ENCODE results near the gene TEAD1.

TEAD1 gene

DNA sequence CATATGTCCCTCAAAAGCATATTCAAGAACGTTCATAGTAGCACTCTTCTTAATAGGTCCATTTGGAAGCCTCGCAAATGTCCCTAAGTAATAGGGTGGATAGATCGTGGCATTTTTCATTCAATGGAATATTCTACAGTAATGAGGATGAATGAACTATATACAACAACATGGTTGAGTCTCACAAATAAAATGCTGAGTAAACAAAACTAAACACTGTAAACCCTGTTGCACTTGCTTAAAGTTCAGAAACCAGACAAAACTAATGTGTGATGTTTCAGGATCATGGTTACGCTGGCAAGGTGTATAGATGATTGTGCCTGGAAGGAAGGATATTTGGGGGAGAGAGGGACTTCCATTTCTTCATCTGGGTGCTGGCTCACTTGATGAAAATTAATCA lies 244.4 kb downstream of the TEAD1 start:
- FAIRE-seq: no peak

DNA sequence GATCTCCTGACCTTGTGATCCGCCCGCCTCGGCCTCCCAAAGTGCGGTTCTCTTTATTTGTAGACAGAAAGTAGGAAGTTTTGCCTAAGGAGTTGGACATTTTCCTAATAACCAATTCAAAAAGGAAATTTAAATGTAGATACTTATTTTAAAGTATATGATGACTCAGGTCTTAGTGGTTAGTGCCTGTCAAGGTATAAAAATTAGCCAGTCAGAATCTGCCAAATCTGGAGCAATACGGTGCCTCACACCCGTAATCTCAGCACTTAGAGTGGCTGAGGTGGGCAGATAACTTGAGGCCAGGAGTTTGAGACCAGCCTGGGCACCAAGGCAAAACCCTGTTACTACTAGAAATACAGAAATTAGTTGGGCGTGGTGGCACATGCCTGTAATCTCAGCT lies 248.2 kb downstream of the TEAD1 start:
- FAIRE-seq: no peak

DNA sequence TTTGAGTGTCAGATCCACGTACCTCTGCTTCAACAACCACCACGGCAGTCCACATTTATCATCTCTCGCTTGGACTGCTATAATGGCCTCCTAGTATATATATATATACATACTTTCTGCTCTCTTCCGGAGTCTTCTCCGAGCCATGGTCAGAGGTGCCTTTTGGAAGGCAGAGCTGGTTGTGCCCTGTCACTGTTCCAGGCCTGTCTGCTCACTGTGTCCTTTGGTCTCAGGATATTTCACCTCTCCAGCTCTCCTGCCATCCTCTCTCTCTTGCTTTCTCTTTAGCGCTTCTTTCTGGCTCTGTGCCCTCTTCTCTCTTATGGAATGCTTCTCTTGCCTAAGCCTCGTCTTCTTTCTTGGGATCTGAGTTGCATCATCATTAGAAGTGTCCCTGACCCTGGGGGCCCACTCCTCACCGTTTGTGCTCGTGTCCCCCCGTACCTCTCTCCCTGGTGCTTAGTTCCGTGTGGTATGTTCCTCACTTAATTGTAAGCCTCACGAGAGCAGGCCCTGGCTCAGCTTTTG lies 248.8 kb downstream of the TEAD1 start:
- FAIRE-seq: no peak

DNA sequence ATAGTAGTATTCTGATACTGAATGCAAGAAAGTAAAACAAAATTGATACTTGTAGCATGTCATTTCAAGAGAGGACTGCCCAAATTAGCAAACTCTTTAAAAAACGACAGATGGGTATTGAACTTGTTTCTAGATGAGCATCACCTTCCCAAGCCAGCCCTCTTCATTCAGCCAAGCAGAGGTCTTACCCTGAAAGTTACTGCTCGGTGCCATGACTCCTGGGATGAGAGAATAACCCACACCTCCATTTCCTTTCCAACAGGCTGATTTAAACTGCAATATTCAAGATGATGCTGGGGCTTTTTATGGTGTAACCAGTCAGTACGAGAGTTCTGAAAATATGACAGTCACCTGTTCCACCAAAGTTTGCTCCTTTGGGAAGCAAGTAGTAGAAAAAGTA lies 250.4 kb downstream of the TEAD1 start:
- FAIRE-seq: no peak

DNA sequence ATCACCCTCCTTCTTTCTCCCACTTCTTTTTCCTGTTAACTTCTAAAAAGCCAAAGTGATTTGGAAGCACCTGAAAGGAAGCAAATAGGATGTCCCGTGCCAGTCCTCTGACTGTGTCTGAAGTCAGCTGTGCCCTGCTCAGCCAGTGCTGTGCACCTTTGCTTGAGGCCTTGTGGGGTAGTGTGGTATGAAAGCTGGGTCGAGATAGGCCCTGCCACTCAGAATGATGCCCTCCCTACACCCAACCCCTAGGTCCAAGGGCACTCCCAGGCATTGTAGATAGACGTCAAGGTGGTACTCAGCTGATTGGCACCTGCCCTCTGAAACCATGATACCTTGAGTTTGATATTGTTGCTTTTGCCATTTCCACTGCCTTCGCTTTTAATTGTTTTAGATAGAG lies 251.3 kb downstream of the TEAD1 start:
- no peak for FAIRE-seq

DNA sequence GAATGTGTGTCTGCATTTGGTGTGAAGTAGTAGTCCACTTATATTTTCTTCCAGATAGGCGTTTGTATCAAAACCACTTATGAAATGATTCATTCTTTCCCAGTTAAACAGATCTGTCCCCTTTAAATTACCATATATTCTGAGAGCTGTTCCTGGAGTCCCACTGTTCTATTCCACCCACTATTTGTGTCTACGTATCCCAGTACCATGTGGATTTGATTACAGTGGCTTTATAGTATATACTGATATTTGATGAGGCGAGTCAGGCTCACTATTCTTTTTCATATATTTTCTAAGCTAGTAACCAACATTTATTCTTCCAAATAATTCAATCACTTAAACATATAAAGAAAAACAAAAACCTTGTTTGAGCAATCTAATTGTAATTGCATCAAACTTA lies 253.0 kb downstream of the TEAD1 start:
- FAIRE-seq: no peak

DNA sequence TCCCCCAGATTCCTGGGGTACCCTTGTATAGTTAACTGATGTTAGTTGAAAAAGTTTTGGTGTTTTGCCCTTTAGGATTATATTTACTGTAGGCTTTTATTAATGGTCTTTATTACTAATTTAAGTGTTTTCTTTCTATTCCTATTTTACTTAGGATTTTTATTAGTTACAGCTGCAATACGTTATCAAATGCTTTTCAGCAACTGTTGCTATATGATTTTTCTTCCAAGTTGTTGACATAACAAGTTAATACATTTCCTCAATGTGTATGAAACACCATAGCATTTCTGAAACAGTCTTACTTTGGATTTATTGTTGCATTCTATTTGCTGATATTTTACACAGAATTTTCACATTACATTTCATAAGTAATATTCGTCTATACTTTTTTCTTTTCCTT lies 253.7 kb downstream of the TEAD1 start:
- no peak for FAIRE-seq

DNA sequence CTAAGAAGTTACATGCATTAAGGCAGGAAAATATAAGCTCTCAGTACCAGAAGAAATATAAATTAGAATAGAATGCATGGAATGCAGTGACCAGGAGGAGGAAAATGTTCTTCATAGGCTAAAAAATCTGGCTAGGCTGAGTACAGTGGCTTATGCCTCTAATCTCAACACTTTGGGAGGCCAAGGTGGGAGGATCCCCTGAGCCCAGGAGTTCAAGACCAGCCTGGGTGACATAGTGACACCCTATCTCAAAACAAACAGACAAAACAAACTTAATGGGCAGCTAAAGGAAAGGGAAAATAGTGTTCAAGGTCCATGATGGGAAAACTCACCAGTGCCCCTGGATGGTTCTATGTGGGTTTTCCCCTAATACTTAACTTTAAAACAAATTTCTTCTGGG lies 256.6 kb downstream of the TEAD1 start:
- FAIRE-seq: no peak

DNA sequence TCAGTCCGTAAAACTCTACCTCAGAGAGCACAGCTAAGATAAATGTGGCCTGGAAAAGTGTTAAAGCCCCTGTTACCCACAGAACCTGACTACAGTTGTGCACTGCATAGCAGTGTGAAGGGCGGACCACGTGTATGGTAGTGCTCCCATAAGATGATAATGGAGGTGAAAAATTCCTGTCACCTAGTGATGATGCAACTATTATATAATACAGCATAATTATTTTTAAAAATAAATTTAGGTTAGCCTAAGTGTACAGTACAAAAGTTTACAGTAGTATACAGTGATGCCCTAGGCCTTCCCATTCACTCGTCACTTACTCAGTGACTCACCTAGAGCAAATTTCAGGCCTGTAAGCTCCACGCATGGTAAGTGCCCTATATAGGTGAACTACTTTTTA lies 258.3 kb downstream of the TEAD1 start:
- FAIRE-seq: no peak

DNA sequence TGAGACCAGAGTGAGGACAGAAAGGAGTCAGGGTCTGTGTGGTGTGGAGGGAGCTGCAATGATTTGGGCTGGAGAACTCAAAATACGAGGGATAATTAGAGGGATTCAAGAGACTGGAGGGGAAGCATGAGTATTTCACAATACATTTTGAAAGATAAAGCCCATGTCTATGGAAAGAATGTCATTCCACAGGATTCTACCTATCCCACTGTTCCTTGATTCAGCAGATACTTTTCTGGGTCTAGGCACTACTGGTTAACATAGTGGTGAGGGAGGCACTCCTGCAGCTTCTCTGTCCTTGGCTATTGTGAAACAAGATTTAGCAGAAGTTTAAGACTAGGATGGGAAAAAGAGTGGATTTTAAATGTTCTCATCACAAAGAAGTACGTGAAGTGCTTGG lies 262.0 kb downstream of the TEAD1 start:
- no peak for FAIRE-seq

DNA sequence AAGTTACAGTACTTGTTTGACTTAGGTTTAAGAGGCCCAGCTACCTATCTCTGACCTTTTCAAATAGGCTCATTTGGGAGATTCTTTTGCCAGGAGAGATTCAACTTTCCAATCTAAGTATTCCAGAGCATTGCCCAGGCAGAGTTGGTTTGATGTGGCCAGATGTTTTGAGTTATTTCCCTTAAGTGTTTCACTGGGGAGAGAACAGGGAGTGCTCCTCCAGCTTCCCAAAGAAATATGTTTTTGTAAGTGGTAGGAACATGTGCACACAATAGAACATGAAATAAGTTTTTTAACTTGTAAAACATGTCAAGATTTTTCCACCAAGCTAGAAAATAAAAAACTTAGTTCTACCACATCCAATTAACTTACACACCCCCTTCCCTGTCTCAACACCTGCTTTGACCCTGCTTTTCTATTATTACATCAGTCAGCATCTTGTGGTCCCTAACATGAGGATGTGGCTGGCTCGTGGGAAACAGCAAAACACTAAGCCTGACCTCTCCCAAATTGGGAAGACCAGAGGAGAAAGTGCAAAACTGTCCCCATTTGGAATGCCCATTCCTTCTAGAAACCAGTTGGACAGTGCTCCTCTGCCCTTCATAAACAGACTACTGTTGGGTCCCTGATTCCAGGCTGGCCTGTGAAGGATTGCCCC lies 264.5 kb downstream of the TEAD1 start:
- FAIRE-seq: no peak

DNA sequence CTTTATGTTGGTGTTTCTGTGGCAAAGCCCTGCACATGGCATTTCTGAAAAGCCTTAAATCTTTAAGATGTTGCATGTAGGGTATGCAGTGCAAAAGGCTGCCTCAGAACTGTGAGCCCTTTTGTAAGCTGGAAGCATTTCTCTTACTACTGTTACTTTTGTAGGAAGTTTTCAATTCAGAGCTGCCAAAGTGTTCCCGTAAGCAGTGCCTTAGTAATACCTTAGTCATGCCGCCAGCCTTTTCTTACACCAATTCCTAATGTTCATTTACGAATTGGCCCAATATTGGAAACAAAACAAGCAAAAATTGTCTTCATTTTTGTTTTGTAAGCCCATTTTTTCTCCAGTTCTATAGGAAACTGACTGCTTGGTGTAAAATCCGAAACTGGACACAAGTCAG lies 267.4 kb downstream of the TEAD1 start:
- no peak for FAIRE-seq

DNA sequence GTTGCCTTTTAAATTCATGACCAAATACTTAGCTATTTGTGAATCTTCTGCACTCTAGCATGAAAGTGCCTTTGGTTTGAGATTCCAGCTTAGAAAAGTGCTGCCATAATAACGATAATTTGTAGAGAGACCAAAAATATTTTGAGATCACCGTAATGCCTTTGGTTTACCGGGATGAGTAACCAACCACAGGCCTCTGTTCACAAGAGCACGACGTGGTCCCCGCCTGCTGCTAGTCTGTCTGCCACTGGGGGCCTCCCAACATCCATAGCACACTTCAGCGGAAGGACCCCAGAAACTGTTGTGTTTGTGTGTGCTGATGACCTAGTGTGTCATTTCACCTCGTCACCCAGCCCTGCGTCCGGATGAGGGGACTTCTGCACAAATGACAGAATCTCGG lies 267.9 kb downstream of the TEAD1 start:
- no peak for FAIRE-seq

DNA sequence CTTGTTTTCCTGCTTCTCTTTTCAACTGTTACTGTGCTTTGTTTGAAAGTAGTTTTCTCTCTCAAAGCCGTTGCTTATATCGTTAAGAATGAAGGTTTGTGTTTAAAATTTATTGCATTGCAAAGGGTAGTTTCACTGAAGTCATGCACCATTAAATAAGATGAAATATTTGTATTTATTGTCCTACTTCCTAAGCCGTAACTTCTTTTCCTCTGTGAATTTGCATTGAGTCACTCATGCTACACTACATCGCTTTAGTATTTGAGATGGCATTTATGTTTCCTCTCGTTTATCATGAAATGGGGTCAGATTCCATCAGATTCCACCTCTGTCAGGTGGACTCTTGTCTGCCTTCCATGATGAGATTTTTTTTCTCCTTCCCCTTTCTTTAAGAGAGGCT lies 269.1 kb downstream of the TEAD1 start:
- FAIRE-seq: no peak

DNA sequence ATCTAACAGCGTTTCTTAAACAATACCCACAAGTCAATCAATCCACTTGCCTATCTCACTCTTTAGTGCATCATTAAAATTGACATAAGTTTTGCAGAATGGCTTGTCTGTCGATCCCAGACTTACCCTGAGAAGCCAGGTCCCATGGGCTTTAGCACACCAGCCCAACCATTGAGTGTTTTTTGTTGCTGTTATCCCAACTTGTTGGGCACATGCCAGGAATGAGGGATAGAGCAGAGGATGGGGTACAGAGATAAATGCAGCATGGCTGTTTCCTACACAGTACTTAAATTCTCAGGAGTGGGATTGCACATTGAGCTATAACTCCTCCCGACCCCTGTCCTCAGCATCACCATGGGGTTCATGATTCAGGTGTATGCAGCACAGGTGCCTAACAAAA lies 270.7 kb downstream of the TEAD1 start:
- no peak for FAIRE-seq

DNA sequence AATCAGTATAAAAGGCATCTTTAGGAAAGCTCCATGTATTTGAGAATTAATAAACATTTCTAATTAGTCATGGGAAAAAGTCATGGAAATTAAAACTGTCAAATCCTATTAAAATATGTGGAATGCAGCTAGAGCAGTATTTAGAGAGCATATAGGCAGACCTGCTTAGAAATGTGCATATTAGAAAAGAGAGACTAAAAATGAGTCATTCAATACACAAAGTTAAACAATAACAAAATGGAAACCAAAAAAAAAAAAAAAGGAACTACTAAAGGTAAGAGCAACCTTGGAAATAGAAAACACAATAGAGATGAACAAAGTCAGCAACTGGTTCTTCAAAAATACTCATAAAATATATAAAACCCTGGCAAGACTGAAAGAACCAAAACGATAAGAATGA lies 275.2 kb downstream of the TEAD1 start:
- FAIRE-seq: no peak

DNA sequence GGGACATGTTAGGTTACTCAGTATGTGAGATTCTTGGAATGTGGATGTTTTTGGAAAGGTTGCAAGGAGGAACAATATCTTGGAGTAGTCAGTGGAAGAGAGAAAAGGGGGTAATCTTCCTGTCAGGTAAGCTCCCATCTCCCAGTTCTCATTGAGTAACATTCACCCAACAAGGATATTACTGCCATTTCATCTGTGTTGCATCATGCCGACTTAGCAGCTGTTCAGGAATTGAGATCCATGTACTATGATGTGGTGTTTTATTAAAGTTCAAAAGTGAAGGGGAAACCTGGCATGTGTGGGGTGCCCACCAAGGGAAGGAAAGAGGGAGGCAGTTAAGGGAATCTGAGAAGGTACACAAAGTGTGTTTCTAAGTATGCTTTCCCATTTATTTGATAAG lies 276.4 kb downstream of the TEAD1 start:
- no peak for FAIRE-seq

DNA sequence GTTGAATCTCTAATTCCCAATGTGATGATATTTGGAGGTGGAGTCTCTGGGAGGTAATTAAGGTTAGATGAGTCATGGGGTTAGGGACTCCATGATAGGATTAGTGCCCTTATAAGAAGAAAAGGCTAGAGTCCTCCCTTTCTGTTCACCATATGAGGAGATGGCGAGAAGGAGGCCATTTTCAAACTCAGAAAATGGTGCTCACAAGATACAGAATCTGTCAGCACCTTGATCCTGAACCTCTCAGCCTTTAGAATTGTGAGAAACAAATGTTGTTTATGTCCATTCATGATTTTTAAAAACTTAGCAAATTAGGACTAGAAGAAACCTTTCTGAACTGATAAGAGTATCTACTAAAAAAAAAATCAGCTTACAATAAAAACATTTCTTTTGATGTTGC lies 277.2 kb downstream of the TEAD1 start:
- FAIRE-seq: no peak

DNA sequence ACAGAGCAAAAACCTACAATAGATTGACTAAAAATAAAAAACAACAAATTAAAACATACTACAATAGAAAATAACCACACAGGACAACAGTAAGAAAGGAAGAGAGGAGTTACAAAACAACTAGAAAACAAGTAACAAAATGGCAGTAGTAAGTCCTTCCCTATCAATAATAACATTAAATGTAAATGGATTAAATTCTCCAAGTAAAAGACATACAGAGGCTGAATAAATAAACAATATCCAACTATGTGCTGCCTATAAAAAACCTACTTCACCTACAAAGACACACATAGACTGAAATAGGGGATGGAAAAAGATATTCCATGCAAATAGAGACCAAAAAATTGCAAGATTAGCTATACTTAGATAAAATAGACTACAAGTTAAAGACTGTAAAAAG lies 277.9 kb downstream of the TEAD1 start:
- no peak for FAIRE-seq

DNA sequence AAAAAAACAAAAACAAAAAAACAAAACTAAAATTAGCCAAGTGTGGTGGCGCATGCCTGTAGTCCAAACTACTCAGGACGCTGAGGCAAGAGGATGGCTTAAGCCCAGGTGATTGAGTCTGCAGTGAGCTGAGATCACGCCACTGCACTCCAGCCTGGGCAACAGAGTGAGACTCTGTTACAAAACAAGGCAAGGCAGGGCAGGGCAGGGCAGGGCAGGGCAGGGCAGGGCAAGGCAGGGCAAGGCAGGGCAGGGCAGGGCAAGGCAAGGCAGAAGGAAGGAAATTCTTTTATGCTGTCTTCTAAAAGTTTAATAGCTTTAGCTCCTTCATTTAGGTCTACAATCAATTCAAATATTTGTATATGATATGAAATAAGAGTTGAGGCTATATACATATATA lies 284.8 kb downstream of the TEAD1 start:
- no peak for FAIRE-seq

DNA sequence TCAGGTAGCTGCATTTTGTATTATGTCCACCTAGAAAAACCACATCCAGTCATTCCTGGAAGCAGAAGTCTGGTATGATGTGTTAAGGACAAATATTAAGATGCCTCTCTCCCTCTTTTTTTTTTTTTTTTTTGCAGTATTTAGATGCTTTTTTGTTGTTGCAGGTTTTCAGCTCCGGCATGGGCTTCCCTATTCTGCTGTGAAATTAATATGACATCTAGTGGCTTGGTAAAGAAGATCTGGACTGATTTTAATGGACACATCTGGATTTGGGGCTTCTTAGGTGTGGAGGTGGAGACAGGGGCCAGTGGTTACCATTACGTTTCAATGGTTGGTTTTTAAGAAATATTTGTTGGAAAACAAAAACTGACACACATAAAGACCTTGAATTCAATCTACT lies 287.4 kb downstream of the TEAD1 start:
- FAIRE-seq: no peak

DNA sequence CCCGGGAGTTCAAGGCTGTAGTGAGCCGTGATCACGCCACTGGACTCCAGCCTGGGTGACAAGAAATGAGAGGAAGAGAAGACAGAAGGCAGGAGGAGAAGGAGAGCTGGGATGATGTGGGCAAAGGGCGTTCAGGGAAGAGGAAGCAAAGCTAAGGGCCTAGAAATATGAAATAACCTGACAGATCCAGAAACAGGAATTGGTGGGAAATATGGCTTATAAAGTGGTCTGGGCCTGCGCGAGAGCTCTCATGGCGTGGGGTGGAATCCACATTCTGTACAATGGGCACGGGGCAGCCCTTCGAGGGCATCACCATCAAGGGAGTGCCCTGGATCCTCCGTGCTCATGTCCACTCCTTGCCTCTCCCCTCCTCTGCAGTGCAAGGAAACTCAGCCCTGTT lies 288.1 kb downstream of the TEAD1 start:
- FAIRE-seq: no peak

DNA sequence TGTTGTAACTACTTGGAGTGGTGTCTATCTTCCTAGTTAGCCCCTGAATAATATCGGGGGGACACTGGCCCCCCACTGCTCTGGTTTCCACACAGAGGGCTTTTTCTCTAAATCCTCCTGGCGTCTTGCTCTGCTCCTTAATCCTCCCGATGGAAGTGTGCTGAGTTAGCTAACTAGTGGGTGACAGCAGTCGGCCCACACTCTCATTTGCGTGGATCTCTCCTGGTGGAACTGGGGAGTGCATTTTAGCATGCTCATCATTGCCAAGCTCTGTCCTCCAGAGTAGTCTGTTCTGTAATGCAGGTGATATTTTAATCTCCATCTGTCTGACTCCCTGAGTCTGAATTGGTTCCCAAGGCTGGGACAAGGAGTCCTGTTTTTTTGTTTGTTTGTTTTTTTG lies 288.8 kb downstream of the TEAD1 start:
- no peak for FAIRE-seq

DNA sequence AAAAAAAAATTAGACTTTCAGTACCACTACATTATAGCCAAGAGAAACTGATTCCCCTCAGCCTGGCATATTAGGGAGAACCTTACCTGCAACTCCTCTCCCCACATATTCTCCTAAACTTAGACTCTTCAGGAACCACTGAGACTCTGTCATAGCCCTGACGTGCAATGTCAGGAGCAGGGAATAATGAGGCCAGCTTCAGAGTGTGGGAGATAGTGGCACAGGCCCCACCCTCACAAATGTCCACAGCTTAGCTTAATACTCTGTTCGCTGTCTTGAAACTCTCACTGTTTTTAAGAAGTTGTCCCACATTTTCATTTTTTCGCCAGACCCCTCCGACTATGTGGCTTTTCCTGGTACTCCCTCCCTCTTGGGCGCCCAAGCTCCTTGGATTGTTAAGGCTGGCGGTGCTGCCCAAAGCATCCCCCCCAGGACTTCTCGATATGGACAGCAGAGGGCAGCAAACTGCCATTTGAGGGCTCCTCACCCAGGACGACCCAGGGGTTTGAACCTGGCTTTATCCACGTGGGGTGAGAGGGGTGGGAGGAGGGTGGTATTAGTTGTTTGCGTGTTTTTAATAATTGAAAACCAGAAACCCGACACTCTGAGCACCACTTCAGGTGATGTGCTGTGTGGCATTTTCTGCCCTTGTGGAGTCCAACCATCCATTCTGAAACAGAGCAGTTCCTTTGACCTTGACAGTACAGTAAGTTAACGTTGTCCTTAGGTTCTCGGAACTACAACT lies 289.7 kb downstream of the TEAD1 start:
- FAIRE-seq: no peak

DNA sequence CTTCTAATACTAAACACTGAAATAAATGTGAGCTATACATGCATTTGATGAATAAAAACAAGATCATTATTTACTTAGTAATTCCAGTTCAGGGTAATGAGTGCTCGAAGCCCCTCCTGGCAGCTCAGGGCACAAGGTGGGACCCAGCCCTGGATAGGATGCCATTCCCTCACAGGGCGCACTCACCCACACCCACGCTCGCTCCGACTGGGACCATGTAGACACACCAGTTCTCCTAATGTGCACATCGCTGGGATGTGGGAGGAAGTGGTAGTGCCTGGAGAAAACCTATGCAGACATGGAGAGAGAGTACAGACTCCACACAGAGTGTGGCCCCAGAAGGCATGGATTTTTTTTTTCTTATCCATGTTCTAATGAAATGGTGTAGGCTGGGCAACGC lies 290.4 kb downstream of the TEAD1 start:
- FAIRE-seq: no peak
